ENCODE results near the gene PIEZO2. TPM values are rescaled to one million over a fixed set of nuclear protein-coding genes. Genes with fewer than 3 reads are reported as not detected.
"Not testable (repeated sequence)": the region's sequence is repeated elsewhere in the genome, so short reads cannot be mapped to it uniquely, and the experiment has no call there.

PIEZO2 gene
- polyA plus RNA-seq, 1 experiment, result 2.8 TPM

DNA sequence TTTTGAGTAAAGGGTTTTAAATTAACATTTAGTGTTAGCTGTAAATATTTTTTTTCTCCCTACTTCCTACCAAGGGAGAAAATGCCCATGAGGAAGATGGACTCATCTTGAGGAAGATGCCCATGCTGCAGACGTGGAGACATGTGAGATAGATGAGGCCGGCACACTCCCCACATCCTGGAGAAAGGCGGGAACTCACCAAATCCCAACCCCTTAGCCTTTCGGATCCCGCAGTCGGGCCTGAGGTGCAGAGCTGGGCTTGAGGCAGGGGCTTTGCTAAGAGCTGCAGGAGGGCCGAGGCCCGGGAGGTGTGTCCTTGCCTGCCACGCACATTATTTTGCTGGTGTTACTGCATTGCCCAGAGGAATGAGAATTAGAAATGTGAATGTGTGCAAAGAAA lies 485.6 kb downstream of the PIEZO2 start:
- DNase-seq (ENCODE audit: low read depth, low spot score), result no peak
- Histone ChIP-seq H3K27ac (ENCODE audit: low read depth, low read length) (no peak overlapping the region), H3K27me3 (ENCODE audit: control insufficient read depth, insufficient read depth, low read length) (peaks cover 5% of the 10 kb centered on the region), H3K4me3 (ENCODE audit: low read depth, low read length) (no peak overlapping the region), H3K9me3 (ENCODE audit: control insufficient read depth, insufficient read depth, low read length) (no peaks in the 10 kb centered on the region)
- no peak for TF ChIP-seq CTCF (IDR thresholded peaks at IDR 0.05; ENCODE audit: low read depth, low read length)
- CTCF ChIA-PET, result interaction anchor here (1.5 kb wide), 1 partner anchor 103 kb away, joined by 4 read pairs; no protein-coding TSS in a partner anchor
- POLR2A ChIA-PET, result no interaction called here

DNA sequence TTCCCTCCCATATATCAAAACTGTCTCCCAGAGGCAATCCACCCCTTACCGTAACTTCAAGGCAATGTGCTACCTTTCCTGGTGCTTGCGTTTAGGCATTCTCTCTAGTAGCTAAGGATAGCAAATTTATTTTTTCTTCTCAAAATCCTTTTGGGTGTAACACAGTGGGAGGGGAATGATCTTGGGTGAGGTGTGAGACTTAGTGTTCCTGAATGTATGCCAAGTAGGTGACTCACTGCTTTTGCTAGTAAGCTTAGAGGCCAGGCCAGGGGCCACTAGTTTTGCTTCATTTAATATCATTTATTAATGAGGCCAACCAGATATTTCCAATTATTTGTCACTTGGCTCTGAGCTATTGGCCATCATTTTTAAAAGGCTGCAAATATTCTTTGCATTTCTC lies 488.1 kb downstream of the PIEZO2 start:
- no peak for DNase-seq (ENCODE audit: low read depth, low spot score)
- H3K9me3 ChIP-seq (ENCODE audit: control insufficient read depth, insufficient read depth, low read length), result no peaks in the 10 kb centered on the region
- no peak overlapping the region for H3K4me3 ChIP-seq (ENCODE audit: low read depth, low read length)
- no peak for TF ChIP-seq CTCF (IDR thresholded peaks at IDR 0.05; ENCODE audit: low read depth, low read length)
- H3K27ac ChIP-seq (ENCODE audit: low read depth, low read length), result no peak overlapping the region
- CTCF ChIA-PET, result no interaction called here
- POLR2A ChIA-PET, result no interaction called here
- peaks cover 3% of the 10 kb centered on the region for H3K27me3 ChIP-seq (ENCODE audit: control insufficient read depth, insufficient read depth, low read length)

GRCh38 chr18:10660179-10660884 lies 489.0 kb downstream of the PIEZO2 start:
- Histone ChIP-seq H3K27me3 (ENCODE audit: control insufficient read depth, insufficient read depth, low read length) (peaks cover 3% of the 10 kb centered on the region), H3K4me3 (ENCODE audit: low read depth, low read length) (no peak overlapping the region), H3K9me3 (ENCODE audit: control insufficient read depth, insufficient read depth, low read length) (no peaks in the 10 kb centered on the region), H3K27ac (ENCODE audit: low read depth, low read length) (no peak overlapping the region)
- no peak for TF ChIP-seq CTCF (IDR thresholded peaks at IDR 0.05; ENCODE audit: low read depth, low read length)
- DNase-seq (ENCODE audit: low read depth, low spot score), result no peak
- ChIA-PET POLR2A (no interaction called here), CTCF (no interaction called here)

DNA sequence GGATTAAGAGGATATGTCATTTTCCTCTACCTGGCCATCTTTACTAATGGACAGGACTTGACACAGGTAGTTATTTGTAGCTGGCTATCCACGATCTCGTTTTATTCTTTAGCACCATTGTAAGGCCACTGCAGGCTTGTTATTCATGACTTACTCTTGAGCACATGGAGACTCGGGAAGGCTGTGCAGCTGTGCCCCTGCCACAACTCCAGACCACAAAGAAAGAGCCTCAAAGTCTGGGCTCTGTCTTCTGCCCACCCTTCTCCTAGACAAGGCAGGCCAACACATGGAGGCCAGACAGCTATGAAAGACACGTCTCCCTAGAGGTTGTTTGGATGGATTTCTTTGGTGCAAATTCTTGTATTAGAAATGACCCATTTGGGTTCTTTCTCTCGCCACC lies 489.8 kb downstream of the PIEZO2 start:
- Histone ChIP-seq H3K27ac (ENCODE audit: low read depth, low read length) (no peak overlapping the region), H3K27me3 (ENCODE audit: control insufficient read depth, insufficient read depth, low read length) (peaks cover 3% of the 10 kb centered on the region), H3K4me3 (ENCODE audit: low read depth, low read length) (no peak overlapping the region), H3K9me3 (ENCODE audit: control insufficient read depth, insufficient read depth, low read length) (no peaks in the 10 kb centered on the region)
- no peak for DNase-seq (ENCODE audit: low read depth, low spot score)
- ChIA-PET POLR2A (interaction anchor here (0.6 kb wide), 1 partner anchor 34 kb away, joined by 4 read pairs; no protein-coding TSS in a partner anchor), CTCF (no interaction called here)
- TF ChIP-seq CTCF (IDR thresholded peaks at IDR 0.05; ENCODE audit: low read depth, low read length), result no peak

- TF ChIP-seq CTCF (IDR thresholded peaks at IDR 0.05; ENCODE audit: low read depth, low read length), result no peak
- Histone ChIP-seq H3K9me3 (ENCODE audit: control insufficient read depth, insufficient read depth, low read length) (no peaks in the 10 kb centered on the region), H3K27ac (ENCODE audit: low read depth, low read length) (no peak overlapping the region), H3K27me3 (ENCODE audit: control insufficient read depth, insufficient read depth, low read length) (peaks cover 3% of the 10 kb centered on the region), H3K4me3 (ENCODE audit: low read depth, low read length) (no peak overlapping the region)
- CTCF ChIA-PET, result no interaction called here
- POLR2A ChIA-PET, result interaction anchor here (0.6 kb wide), 1 partner anchor 34 kb away, joined by 4 read pairs; no protein-coding TSS in a partner anchor
- no peak for DNase-seq (ENCODE audit: low read depth, low spot score)
Observed at GRCh38 chr18:10659000-10659399, 490.4 kb downstream of the PIEZO2 start.

- H3K27ac ChIP-seq (ENCODE audit: low read depth, low read length); CTCF ChIA-PET; H3K27me3 ChIP-seq (ENCODE audit: control insufficient read depth, insufficient read depth, low read length); POLR2A ChIA-PET; H3K9me3 ChIP-seq (ENCODE audit: control insufficient read depth, insufficient read depth, low read length); DNase-seq (ENCODE audit: low read depth, low spot score); H3K4me3 ChIP-seq (ENCODE audit: low read depth, low read length): not testable (repeated sequence)
Observed at GRCh38 chr18:10644003-10644402, 505.4 kb downstream of the PIEZO2 start.

DNA sequence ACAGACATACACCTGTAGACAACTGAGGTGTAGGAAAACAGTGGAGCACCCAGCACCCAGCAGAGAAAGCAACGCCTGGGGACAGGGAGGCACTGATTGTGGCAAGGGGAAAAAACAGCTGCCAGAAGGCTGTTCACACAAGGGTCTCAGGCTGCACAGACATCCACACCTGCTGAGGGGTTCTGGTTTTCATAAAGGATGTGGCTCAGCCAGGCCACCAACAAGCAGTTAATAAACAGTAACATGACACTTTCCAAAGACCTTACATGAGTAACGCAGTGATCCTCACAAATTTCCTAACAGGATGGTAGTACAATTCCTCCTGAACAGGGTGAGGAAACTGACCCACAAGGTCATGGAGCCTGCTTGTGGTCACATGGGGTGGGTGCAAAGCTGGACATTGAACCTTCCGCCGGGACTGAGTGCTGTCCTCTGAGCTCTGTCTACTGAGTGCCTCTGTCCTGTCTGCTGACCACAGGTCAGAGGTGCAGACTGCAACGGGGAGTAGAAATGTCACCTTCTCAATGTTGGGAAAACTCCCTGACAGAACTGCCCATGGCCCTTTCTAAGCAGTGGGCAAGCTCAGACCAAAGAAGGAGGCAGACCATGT lies 506.3 kb downstream of the PIEZO2 start:
- H3K9me3 ChIP-seq (ENCODE audit: control insufficient read depth, insufficient read depth, low read length); POLR2A ChIA-PET; H3K27me3 ChIP-seq (ENCODE audit: control insufficient read depth, insufficient read depth, low read length); H3K4me3 ChIP-seq (ENCODE audit: low read depth, low read length); DNase-seq (ENCODE audit: low read depth, low spot score); H3K27ac ChIP-seq (ENCODE audit: low read depth, low read length); CTCF ChIA-PET: not testable (repeated sequence)
